ENCODE data around the gene MMP25. TPM values are rescaled to one million over a fixed set of nuclear protein-coding genes. Genes with fewer than 3 reads are reported as not detected.

Gene MMP25
- total and polyA plus RNA-seq, 9 of the 15 experiments (the other 6 are each of a cell fraction or from before 2014, with no cell fraction given), result 0.03 to 0.04 TPM; not detected in 7

DNA sequence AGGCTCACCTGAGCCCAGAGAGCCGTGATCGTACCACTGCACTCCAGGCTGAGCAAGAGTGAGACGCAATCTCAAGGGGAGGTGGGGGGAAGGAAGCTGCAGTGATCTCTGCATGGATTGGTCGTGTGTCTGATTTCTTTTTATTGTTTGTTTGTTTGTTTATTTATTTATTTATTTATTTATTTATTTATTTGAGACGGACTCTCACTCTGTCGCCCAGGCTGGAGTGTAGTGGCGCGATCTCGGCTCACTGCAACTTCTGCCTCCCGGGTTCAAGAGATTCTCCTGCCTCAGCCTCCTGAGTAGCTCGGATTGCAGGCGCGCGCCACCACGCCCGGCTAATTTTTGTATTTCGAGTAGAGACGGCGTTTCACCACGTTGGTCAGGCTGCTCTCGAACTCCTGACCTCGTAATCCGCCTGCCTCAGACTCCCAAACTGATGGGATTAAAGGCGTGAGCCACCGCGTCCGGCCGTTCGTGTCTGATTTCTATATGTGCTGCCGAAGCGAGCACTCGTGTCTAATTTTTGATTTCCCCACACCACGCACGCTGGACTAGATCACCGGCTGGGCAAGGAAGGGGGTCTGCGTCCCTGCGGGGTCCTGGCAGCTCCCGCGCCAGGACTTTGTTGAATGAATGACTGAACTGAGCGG lies 26.6 kb upstream of the MMP25 start (continued):
- TF ChIP-seq, protein P1, sequence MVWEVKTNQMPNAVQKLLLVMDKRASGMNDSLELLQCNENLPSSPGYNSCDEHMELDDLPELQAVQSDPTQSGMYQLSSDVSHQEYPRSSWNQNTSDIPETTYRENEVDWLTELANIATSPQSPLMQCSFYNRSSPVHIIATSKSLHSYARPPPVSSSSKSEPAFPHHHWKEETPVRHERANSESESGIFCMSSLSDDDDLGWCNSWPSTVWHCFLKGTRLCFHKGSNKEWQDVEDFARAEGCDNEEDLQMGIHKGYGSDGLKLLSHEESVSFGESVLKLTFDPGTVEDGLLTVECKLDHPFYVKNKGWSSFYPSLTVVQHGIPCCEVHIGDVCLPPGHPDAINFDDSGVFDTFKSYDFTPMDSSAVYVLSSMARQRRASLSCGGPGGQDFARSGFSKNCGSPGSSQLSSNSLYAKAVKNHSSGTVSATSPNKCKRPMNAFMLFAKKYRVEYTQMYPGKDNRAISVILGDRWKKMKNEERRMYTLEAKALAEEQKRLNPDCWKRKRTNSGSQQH (CRISPR knock-in tag; IDR thresholded peaks at IDR 0.05), result peak; percentile 93
- TF ChIP-seq, protein P2, sequence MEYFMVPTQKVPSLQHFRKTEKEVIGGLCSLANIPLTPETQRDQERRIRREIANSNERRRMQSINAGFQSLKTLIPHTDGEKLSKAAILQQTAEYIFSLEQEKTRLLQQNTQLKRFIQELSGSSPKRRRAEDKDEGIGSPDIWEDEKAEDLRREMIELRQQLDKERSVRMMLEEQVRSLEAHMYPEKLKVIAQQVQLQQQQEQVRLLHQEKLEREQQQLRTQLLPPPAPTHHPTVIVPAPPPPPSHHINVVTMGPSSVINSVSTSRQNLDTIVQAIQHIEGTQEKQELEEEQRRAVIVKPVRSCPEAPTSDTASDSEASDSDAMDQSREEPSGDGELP (CRISPR knock-in tag; IDR thresholded peaks at IDR 0.05; ENCODE audit: borderline replicate concordance), result 0 out of 2 replicates have a peak, but pooled peaks have one; percentile 28
- TF ChIP-seq, protein P3, sequence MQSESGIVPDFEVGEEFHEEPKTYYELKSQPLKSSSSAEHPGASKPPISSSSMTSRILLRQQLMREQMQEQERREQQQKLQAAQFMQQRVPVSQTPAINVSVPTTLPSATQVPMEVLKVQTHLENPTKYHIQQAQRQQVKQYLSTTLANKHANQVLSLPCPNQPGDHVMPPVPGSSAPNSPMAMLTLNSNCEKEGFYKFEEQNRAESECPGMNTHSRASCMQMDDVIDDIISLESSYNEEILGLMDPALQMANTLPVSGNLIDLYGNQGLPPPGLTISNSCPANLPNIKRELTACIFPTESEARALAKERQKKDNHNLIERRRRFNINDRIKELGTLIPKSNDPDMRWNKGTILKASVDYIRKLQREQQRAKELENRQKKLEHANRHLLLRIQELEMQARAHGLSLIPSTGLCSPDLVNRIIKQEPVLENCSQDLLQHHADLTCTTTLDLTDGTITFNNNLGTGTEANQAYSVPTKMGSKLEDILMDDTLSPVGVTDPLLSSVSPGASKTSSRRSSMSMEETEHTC (IDR thresholded peaks at IDR 0.05), result 0 out of 2 replicates have a peak, but pooled peaks have one; percentile 10
- TF ChIP-seq, protein P4, sequence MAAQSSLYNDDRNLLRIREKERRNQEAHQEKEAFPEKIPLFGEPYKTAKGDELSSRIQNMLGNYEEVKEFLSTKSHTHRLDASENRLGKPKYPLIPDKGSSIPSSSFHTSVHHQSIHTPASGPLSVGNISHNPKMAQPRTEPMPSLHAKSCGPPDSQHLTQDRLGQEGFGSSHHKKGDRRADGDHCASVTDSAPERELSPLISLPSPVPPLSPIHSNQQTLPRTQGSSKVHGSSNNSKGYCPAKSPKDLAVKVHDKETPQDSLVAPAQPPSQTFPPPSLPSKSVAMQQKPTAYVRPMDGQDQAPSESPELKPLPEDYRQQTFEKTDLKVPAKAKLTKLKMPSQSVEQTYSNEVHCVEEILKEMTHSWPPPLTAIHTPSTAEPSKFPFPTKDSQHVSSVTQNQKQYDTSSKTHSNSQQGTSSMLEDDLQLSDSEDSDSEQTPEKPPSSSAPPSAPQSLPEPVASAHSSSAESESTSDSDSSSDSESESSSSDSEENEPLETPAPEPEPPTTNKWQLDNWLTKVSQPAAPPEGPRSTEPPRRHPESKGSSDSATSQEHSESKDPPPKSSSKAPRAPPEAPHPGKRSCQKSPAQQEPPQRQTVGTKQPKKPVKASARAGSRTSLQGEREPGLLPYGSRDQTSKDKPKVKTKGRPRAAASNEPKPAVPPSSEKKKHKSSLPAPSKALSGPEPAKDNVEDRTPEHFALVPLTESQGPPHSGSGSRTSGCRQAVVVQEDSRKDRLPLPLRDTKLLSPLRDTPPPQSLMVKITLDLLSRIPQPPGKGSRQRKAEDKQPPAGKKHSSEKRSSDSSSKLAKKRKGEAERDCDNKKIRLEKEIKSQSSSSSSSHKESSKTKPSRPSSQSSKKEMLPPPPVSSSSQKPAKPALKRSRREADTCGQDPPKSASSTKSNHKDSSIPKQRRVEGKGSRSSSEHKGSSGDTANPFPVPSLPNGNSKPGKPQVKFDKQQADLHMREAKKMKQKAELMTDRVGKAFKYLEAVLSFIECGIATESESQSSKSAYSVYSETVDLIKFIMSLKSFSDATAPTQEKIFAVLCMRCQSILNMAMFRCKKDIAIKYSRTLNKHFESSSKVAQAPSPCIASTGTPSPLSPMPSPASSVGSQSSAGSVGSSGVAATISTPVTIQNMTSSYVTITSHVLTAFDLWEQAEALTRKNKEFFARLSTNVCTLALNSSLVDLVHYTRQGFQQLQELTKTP (IDR thresholded peaks at IDR 0.05; ENCODE audit: low read depth in 1 of 2, partially characterized antibody in 2 of 2), result peak in 1 of 2 experiments; percentile 55
- peak; percentile 97 for TF ChIP-seq ZBTB7A (IDR thresholded peaks at IDR 0.05; ENCODE audit: borderline replicate concordance, control insufficient read depth, low read depth, low read length)
- no peak for TF ChIP-seq ZNF696 (CRISPR knock-in tag; conservative IDR thresholded peaks at IDR 0.05)
- peak; percentile 95 for TF ChIP-seq ZNF24 (IDR thresholded peaks at IDR 0.05)
- TF ChIP-seq CREB3L1 (IDR thresholded peaks at IDR 0.05; ENCODE audit: borderline replicate concordance, low read depth), result 0 out of 2 replicates have a peak, but pooled peaks have one; percentile 13
- no peak for TF ChIP-seq SOX6 (IDR thresholded peaks at IDR 0.05)

All from K562 (cell line).